ENCODE measurements around the gene FAM181A.

Gene FAM181A

GRCh38 chr14:93957751-93958566, 30.8 kb downstream of the FAM181A start:
- H3K4me3 Mint-ChIP-seq: no peak overlapping the region
- no peaks in the 10 kb centered on the region for H3K36me3 Mint-ChIP-seq (ENCODE audit: low read depth)
- no peaks in the 10 kb centered on the region for H3K9me3 Mint-ChIP-seq
- no peak for TF ChIP-seq CTCF (IDR thresholded peaks at IDR 0.05)
- peaks cover 23% of the 10 kb centered on the region for H3K27me3 Mint-ChIP-seq (ENCODE audit: low read depth, poor library complexity)
- H3K4me1 Mint-ChIP-seq: peaks cover 79% of the 10 kb centered on the region
- no peak overlapping the region for H3K27ac Mint-ChIP-seq
- DNase-seq: no peak

- no peak overlapping the region for H3K4me3 Mint-ChIP-seq
- H3K4me1 Mint-ChIP-seq: peaks cover 81% of the 10 kb centered on the region
- H3K27me3 Mint-ChIP-seq (ENCODE audit: low read depth, poor library complexity): peaks cover 15% of the 10 kb centered on the region
- H3K9me3 Mint-ChIP-seq: no peaks in the 10 kb centered on the region
- no peak for TF ChIP-seq CTCF (IDR thresholded peaks at IDR 0.05)
- DNase-seq: no peak
- no peak overlapping the region for H3K27ac Mint-ChIP-seq
- no peaks in the 10 kb centered on the region for H3K36me3 Mint-ChIP-seq (ENCODE audit: low read depth)
Measured at GRCh38 chr14:93958567-93959238, 31.6 kb downstream of the FAM181A start.

GRCh38 chr14:93959239-93960107, 32.3 kb downstream of the FAM181A start:
- no peak for TF ChIP-seq CTCF (IDR thresholded peaks at IDR 0.05)
- DNase-seq: no peak
- H3K4me3 Mint-ChIP-seq: no peak overlapping the region
- no peak overlapping the region for H3K27ac Mint-ChIP-seq
- H3K36me3 Mint-ChIP-seq (ENCODE audit: low read depth): no peaks in the 10 kb centered on the region
- H3K9me3 Mint-ChIP-seq: no peaks in the 10 kb centered on the region
- H3K27me3 Mint-ChIP-seq (ENCODE audit: low read depth, poor library complexity): peaks cover 14% of the 10 kb centered on the region
- H3K4me1 Mint-ChIP-seq: peaks cover 81% of the 10 kb centered on the region

- Mint-ChIP-seq H3K27me3 (ENCODE audit: low read depth, poor library complexity) (peaks cover 14% of the 10 kb centered on the region), H3K27ac (no peak overlapping the region), H3K9me3 (no peaks in the 10 kb centered on the region), H3K4me3 (no peak overlapping the region), H3K36me3 (ENCODE audit: low read depth) (no peaks in the 10 kb centered on the region), H3K4me1 (peaks cover 81% of the 10 kb centered on the region)
- TF ChIP-seq CTCF (IDR thresholded peaks at IDR 0.05): no peak
- DNase-seq: no peak
Measured at GRCh38 chr14:93960108-93960475, 32.9 kb downstream of the FAM181A start.

GRCh38 chr14:93960774-93961438, 33.8 kb downstream of the FAM181A start:
- Mint-ChIP-seq H3K36me3 (ENCODE audit: low read depth) (no peaks in the 10 kb centered on the region), H3K4me1 (peaks cover 74% of the 10 kb centered on the region), H3K27ac (no peak overlapping the region), H3K4me3 (no peak overlapping the region), H3K27me3 (ENCODE audit: low read depth, poor library complexity) (peaks cover 16% of the 10 kb centered on the region), H3K9me3 (no peaks in the 10 kb centered on the region)
- no peak for DNase-seq
- TF ChIP-seq CTCF (IDR thresholded peaks at IDR 0.05): no peak
